Osteoblast (primary cell): ENCODE results near the gene KLHL24. TPM values are rescaled to one million over a fixed set of nuclear protein-coding genes. Genes with fewer than 3 reads are reported as not detected.

Source experiments
- DNase-seq: peaks from one replicate; pipeline ENCODE4 v3.0.0; 2011; ENCODE audit warnings: low spot score, mixed read lengths; ENCODE audit not compliant: insufficient read length; ENCODE audit errors: missing footprints
- H2AFZ ChIP-seq: 2 replicates; pipeline ENCODE4 v1.6.0; 2011; ENCODE audit warnings: mild to moderate bottlenecking, low read length
- H3K27ac ChIP-seq: 2 replicates; pipeline ENCODE4 v1.5.1; 2011; ENCODE audit warnings: mild to moderate bottlenecking, low read depth, low read length, moderate library complexity
- H3K27me3 ChIP-seq: 2 replicates; pipeline ENCODE4 v1.6.0; 2012; ENCODE audit warnings: mild to moderate bottlenecking, control low read depth, inconsistent platforms, low read length, moderate library complexity; ENCODE audit not compliant: insufficient read depth
- H3K36me3 ChIP-seq: 2 replicates; pipeline ENCODE4 v1.5.1; 2011; ENCODE audit warnings: mild to moderate bottlenecking, low read length, control low read depth, moderate library complexity; ENCODE audit not compliant: insufficient read depth
- H3K4me1 ChIP-seq: 2 replicates; pipeline ENCODE4 v1.5.1; 2011; ENCODE audit warnings: mild to moderate bottlenecking, low read length, control low read depth, moderate library complexity; ENCODE audit not compliant: insufficient read depth
- H3K4me2 ChIP-seq: 2 replicates; pipeline ENCODE4 v1.6.0; 2011; ENCODE audit warnings: mild to moderate bottlenecking, low read length; ENCODE audit not compliant: insufficient read depth
- H3K4me3 ChIP-seq: fragments of 200-600 bp; sonication (generic); 3 replicates; pipeline ENCODE4 v1.5.1; 2012; ENCODE audit warnings: mild to moderate bottlenecking, low read length, inconsistent platforms; ENCODE audit not compliant: insufficient read depth
- H3K79me2 ChIP-seq: 2 replicates; pipeline ENCODE4 v1.6.0; 2012; ENCODE audit warnings: mild to moderate bottlenecking, low read length, control low read depth, inconsistent platforms; ENCODE audit not compliant: insufficient read depth
- H3K9me3 ChIP-seq: 2 replicates; pipeline ENCODE4 v1.5.1; 2011; ENCODE audit warnings: low read depth, low read length, control low read depth
- H4K20me1 ChIP-seq: 2 replicates; pipeline ENCODE4 v1.6.0; 2012; ENCODE audit warnings: mild to moderate bottlenecking, low read length, control low read depth; ENCODE audit not compliant: insufficient read depth
- total RNA-seq: library from RNA; depleted of rRNA; stranded (reverse); fragments of >200 nt; gene quantifications from 2 replicates; pipeline ENCODE4 v1.2.3, GENCODE V29; 2012
- TF ChIP-seq, protein P1 (sequence below): IDR thresholded peaks from 2 replicates; pipeline ENCODE4 v1.5.1; 2011; ENCODE audit warnings: mild to moderate bottlenecking, low read depth, low read length, moderate library complexity; ENCODE audit errors: extremely low read depth

The KLHL24 gene
- total RNA-seq, 1 donor = 174 TPM

DNA sequence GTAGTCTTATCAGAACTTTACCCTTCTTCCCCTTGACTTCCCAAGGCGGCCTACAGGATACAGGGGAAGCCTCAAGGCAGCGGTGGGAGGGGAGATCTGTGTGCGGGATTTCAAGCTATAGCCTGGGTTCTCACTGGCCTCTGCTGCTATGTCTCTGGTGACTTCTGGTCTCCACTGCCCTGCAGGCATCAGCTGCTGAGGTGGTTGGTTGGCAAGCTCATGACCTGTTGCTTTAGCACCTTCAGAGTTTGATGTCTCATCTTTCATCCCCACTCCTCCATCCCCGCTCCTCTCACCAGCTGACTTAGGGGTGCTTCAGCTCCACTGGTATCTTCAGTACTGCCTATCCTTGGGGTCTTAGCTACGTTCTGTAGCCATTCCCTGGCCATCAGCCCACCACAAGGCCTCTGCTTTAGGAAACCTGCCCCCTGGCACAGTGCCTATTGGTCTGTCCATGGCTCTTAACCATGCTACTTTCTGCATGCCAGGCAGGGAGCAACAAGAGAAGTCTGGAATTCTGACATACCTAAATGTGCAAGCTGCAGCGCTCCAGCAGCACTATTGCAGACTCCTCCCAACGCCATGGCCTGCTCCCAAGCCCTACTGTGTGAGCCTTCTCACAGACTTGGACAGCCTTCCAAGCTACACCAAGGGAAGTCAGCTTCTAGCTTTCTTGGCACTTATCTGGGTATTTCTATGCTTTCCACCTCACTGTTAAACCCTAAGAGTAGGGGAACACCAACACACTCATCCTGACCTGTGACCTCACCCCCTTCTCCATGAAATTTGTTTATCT is 60.3 kb downstream of the KLHL24 start:
- Histone ChIP-seq H3K4me2 (no peak overlapping the region), H3K79me2 (peaks cover 34% of the 10 kb centered on the region), H3K4me1 (peaks cover 5% of the 10 kb centered on the region), H3K27ac (no peak overlapping the region), H2AFZ (no peak overlapping the region), H4K20me1 (peaks cover 6% of the 10 kb centered on the region), H3K4me3 (no peak overlapping the region), H3K9me3 (no peaks in the 10 kb centered on the region), H3K36me3 (no peaks in the 10 kb centered on the region), H3K27me3 (no peaks in the 10 kb centered on the region)
- peak; percentile 86 for DNase-seq
- TF ChIP-seq, protein P1, sequence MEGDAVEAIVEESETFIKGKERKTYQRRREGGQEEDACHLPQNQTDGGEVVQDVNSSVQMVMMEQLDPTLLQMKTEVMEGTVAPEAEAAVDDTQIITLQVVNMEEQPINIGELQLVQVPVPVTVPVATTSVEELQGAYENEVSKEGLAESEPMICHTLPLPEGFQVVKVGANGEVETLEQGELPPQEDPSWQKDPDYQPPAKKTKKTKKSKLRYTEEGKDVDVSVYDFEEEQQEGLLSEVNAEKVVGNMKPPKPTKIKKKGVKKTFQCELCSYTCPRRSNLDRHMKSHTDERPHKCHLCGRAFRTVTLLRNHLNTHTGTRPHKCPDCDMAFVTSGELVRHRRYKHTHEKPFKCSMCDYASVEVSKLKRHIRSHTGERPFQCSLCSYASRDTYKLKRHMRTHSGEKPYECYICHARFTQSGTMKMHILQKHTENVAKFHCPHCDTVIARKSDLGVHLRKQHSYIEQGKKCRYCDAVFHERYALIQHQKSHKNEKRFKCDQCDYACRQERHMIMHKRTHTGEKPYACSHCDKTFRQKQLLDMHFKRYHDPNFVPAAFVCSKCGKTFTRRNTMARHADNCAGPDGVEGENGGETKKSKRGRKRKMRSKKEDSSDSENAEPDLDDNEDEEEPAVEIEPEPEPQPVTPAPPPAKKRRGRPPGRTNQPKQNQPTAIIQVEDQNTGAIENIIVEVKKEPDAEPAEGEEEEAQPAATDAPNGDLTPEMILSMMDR = no peak

DNA sequence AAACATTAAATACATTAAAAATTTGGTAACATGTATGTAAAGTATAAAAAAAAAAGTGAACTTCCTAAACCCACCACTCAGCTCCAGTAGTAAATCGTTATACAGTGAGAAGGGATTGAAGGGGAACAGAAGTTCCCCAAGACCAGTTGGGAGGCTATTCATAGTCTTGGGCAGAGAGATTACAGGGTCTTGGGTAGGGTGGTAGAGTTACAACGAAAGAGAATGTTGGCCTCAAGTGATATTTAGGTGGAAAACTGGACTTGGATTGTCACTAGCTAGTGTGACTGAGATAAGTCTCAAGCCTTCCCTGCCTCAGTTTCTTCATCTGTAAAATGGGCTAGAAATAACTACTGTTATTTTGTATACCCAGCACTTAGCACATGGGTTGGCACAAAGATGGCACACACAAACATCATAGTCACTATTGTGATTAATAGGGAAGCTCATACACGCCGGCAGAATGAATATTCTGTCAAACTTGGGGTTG is 61.7 kb downstream of the KLHL24 start:
- peak overlapping the region; percentile 81 for H3K4me2 ChIP-seq
- peaks cover 5% of the 10 kb centered on the region for H3K4me1 ChIP-seq
- H3K9me3 ChIP-seq = no peaks in the 10 kb centered on the region
- peaks cover 15% of the 10 kb centered on the region for H4K20me1 ChIP-seq
- H3K27me3 ChIP-seq = no peaks in the 10 kb centered on the region
- peak overlapping the region; percentile 97 for H3K4me3 ChIP-seq
- H3K79me2 ChIP-seq = peaks cover 48% of the 10 kb centered on the region
- DNase-seq = peak; percentile 81
- no peak overlapping the region for H3K27ac ChIP-seq
- TF ChIP-seq, protein P1 = no peak
- no peaks in the 10 kb centered on the region for H3K36me3 ChIP-seq
- H2AFZ ChIP-seq = peak overlapping the region; percentile 90

DNA sequence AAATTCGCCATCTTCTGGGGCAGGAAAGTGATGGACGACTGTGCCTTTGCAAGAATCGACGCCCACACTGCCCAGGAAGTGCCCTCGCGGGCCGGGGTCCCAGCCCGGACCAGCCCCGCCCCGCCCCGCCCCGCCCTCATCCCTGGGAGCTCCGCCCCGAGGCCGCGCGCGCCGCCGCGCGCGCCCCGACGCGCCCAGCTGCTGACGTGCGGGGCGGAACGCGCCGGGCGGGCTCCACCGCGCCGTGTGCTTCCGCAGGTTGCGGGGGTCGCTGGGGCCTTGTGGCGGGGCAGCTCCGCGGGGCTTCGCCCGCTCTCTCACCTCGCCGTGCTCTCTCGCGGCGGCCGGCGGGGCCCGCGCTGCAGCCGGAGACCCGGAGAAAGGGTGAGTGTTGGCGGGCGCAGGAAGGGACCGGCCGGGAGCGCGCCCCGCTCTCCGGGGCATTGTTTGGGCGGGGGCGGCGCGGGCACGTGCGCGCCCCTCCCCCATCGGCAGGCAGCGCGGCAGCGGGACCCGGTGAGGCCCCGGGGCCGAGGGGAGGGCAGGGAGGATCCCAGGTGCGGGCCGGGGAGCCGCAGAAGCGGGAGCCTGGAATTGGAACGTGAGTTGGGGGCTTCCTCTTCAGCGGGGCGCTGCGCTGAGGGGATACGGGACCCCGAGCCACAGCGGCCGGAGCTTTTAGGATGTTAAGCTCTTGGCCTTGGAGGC is 62.3 kb downstream of the KLHL24 start, which contains the start of gene YEATS2:
Gene YEATS2, plus strand, starts transcription at position 188 of the 708 bp plus-strand sequence. CDS start 17,366 bp downstream, outside the sequence.
- peak within 1 kb of the TSS; percentile 82 for H3K4me2 ChIP-seq
- peak within 1 kb of the TSS; percentile 97 for H3K4me3 ChIP-seq
- peaks cover 54% of the 10 kb centered on the region for H3K79me2 ChIP-seq
- no peaks in the 10 kb centered on the region for H3K27me3 ChIP-seq
- peak within 1 kb of the TSS; percentile 79 for H3K27ac ChIP-seq
- TF ChIP-seq, protein P1 = no peak
- peak within 1 kb of the TSS; percentile 92 for H2AFZ ChIP-seq
- no peaks in the 10 kb centered on the region for H3K36me3 ChIP-seq
- peak; percentile 99 for DNase-seq
- peaks cover 16% of the 10 kb centered on the region for H4K20me1 ChIP-seq
- no peaks in the 10 kb centered on the region for H3K9me3 ChIP-seq
- peaks cover 5% of the 10 kb centered on the region for H3K4me1 ChIP-seq
